Activated CD8-positive, alpha-beta memory T cell treated with anti-CD3 and anti-CD28 coated beads, Interleukin-2, amount 50 U/mL, for 1 hour (primary cell): ENCODE data around the gene DSCAML1.

Source experiments
- DNase-seq: peaks from one replicate; pipeline ENCODE4 v3.0.0-alpha.2; 2020; ENCODE audit errors: extremely low read depth

DSCAML1 gene

DNA sequence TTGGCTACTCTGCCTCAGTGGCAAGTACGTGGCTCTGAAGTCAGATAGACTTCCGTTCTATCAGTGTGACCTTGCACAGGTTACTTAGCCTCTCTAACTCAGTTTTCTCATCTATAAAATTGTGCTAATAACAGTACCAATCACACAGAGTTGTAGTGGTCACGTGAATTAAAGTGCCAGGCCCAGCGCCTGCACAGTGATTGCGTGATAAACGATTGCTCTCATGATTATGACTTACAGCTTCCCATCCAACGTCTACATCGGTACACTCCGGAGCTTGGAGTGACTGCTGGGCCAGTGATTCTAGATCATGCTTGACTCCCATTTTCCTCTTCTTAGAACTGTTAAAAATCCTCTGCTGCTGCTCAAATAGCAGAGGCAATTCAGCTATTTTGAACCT, 247.6 kb downstream of the DSCAML1 start:
- no peak for DNase-seq

DNA sequence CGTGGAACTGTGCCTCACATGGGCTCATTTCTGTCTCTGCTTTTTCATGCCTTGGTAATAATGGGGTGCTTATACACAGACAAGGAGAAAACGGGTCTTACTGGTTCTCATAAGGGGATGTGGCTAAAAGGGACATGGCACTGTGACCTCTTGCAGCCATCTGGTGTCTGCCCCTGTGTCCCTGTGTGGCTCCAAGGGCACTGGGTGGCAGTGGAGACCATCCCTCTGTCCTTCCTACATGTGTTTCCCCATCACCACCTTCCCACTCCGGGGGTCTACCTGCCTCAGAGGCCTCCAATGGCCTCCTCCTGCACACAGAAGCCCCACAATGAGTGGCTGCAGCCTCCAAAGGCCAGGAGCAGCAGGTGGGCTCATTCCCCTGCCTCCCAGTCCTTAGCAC, 248.1 kb downstream of the DSCAML1 start:
- no peak for DNase-seq

DNA sequence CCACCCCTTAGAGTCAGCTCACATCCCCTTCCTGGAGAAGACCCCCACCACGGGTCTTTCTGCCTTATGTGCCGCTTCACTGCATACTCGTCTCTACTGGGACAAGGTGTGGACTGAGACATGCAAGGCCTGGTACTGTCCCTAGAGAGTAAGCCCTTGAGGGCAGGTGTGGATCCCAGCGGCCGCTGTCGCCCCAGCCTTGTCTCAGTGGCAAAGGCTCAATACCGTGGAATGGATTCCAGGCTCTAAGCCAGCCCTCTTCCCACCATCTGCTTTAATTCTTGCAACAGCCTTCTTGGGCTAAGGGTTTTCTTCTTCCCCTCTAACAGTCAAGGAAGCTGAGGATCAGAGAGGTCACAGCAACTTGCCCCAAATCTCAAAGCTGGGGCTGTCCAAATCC, 249.1 kb downstream of the DSCAML1 start:
- DNase-seq: no peak

DNA sequence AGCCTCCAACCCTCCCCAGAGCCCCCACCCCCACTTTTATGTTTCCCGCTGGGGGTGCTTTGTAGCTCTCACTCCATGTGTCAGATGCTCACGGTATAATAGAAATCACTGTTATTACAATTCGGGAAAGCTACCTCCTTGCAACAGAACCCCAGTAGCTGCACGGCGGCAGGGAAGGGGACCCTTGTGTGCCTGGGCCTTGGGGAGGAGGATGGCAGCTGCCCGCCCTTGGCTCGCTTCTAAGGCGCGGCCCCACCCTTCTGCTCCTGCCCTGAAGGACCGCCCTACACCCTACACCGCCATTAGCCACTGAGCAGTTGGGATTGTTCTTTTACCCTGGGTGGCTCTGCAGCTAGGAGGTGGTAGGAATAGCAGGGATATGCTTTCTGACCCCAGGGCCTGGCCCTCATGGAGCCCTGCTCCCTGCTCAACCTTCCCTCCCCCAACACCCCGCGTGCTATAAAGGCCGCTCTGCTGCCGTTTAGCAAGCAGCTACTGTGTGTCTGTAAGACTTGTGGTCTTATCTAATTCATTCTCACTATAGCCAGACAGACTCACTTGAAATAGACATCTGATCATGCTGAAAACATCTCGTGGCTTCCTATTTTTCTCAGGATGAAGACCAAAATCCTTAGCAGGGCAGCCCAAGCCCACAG, 249.7 kb downstream of the DSCAML1 start:
- no peak for DNase-seq

DNA sequence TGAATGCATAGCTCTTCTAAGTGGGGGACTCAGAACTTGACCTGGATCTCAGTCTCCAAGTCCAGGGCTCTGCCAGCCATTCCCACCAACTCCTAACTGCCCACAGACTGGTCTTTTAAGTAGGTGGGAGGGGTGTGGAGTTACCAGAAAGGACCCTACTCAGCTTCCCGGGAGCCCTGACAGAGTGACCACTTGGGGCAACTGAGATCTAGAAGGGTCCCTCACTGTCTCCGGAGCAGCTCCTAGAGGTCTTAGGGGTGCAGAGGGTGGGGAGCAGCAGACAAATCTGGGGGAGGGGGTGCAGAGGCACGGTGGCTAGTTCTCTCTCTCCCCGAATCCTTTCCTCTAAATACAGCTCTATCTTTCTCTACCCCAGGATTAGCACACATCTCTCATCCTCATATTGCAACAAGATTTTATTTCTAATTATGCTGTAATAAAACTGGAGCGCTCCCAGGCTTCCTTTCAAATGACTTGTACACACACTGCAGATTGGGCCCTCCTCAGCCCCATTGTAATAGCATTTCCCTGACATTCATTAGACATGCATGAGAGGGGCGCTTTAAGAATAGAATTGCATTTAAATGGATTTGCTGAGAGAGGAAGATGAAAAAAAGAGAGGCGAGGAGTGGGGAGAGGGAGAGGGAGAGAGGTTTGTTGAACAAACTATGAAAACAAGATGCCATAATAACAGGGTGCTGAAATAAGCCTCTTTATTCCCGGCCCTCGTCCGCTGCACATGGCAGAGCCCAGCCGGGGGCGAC, 250.4 kb downstream of the DSCAML1 start:
- no peak for DNase-seq

DNA sequence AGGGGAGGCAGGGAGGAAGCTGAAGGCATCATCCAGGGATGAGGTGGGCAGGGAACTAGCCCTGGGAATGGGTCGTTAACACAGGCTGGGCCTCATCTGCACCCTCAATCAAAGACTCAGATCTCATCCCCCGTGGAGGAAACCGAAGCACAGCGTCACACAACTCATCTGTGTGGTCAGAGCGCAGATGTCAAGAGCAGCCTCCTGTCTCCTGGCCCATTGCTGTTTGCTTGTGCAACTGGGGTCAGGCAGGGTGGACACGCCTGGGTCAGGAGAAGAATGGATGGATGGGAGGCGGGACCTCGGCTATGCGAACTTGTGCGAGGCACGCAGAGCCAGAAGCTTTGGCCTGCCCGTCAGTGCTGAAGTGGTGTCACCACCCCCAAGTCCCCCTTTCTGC, 251.3 kb downstream of the DSCAML1 start:
- DNase-seq: no peak

DNA sequence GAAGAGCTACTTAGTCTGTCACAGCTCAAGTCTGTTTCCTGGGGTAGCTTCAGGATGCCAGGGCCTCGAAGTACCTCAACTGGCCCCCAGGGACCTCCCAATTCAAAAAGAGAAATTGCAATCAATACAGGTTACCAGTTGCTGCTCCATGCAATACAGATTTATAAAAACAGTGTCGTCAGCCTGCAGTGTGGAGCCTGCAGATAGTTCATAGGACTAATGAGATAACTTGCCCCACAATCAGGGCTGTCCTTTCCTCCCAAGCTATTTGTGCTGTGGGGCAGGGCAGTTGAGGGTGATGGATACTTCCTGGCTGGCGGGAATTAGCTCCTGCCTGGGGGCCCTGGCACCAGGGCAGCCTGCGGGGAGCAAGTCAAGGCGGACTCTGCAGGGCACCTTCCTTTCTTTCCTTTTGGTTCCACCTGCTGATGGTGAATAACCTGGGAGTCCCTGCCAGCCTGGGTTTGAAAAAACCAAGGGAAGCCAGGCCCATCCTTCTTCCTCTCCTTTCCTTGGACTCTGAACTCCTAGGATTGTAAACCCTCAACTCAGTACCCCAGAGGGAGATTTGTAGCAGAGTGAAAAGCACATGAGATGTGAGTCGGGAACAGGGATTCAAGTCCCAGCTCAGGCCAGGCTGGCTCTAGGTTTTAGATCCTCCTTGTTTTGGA, 252.8 kb downstream of the DSCAML1 start:
- no peak for DNase-seq

DNA sequence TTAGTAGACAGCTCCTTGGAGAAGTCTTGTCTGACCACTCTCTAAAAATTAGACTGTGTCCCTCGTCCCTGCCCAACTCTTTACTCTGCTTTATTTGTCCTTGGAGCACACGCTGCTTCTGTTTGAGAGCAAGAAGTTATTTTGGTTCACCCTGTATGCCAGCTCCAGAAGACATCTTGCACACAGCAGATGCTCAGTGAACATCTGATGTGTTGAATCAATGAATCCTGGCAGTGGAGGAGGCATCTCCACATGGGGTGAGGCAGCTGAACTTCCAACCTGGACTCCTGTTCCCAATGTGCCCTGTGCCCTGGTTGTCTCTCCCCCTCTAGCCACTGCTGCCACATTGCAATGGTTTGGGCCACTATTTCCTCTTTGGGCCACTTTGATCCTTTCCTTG, 255.8 kb downstream of the DSCAML1 start:
- no peak for DNase-seq

DNA sequence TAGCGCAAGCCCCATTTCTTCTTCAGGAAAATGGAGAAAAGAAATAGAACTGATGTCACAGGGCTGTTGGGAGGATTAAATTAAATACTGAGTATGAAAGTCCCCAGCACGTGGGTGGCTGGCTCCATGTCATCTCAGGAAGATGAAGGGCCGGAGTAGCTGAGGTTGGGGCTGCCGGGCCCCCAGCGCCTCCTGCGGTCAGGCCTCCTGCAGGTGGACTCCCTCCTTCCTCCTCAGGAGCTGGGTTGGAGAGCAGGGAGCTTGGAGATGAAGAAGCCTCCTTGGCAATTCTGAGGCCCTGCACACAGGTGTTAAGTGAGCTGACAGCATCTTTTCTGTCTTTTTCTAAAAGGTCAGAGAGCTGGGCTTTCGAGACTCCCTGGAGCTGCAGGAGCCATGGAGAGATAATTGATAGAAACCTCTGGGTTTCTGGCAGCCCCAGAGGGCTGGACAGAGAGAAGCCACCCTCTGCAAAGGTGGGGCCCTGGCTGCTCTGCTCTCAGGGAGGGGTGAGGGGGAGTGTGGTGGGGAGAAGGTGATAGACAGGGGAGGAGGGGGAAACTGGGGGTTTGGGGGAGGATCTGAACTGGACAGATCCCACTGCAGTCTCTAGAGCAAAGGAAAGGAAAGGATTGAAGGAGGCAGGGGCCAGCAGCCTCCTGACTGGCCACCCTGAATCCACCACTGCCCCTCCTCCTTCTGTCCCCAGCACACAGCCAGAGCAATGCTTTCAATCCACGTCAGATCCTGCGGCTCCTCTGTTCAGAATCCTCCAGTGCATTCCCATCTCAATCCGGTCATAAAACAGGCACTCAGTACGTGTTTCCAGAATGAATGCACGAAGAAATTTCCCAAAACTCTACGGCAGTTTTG, 258.5 kb downstream of the DSCAML1 start:
- no peak for DNase-seq

DNA sequence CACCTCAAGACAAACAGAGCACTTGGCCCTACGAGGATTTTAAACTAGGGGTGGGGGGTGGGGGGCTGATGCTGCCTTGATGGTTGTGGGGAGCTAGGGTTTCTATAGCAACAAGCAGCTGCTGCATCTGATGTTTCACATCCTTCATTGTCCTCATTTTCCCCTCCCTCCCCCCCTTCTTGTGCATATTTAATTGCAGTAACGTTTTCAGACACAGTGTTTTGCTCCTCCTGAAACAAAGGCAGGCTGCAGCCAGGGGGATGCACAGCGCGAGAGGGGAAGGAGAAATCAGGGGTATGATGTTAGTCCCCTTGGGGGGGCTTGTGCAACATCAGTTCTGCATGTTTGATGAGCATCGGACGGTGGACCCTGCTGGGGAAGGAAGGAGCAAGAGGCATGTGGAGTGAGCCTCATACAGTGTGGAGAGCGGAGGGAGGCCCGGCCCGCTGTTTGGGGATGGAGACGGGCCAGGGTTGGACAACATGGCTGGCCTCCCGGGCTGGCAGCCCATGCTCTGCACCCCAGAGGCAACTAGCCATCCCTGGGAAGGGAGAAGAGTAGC, 261.1 kb downstream of the DSCAML1 start:
- no peak for DNase-seq

DNA sequence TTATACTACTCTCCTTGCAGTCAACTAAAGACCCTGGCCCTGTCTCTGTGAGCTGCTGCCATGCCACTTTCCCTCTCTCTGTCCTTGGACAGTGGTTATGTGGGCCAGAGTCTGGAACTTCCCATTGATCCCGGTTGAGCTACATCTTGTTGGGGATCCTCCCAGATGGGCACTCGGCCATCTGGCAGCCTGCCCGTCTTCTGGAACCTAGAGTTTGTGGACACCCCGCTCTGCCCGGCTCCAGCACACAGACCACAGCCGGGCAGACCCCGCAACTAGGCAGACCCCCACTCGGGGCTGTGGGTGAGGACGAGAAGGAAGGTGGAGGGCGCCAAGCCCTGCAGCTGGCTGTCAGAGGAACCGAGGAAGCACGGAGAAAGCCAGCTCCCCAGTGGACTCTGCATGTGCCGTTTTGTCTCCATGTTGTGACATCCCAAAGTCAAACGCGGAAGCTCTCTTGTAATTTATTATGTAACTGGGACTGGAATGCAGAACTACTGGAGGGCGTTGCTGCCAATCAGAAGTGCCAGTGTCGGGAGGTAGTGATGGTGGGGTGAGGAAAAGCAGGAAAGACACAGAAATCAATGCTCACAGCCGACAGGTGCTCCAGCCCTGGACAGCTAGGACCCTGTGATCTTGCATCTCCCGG, 261.7 kb downstream of the DSCAML1 start:
- no peak for DNase-seq

DNA sequence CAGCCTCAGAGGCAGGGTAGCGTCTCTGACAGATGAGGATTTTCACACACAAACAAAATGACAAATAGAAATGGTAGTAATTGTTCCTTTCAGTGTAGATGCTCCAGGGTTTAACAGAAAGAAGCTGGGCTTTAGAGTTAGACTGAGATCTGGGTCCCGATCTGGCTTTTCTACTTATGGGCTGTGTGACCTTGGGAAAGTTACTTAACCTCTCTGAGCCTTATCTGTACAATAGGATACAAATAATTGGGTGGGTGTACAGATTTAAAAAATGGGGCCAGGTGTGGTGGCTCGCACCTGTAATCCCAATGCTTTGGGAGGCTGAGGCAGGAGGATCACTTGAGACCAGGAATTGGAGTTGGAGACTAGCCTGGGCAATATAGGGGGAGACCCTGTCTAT, 264.4 kb downstream of the DSCAML1 start:
- no peak for DNase-seq

DNA sequence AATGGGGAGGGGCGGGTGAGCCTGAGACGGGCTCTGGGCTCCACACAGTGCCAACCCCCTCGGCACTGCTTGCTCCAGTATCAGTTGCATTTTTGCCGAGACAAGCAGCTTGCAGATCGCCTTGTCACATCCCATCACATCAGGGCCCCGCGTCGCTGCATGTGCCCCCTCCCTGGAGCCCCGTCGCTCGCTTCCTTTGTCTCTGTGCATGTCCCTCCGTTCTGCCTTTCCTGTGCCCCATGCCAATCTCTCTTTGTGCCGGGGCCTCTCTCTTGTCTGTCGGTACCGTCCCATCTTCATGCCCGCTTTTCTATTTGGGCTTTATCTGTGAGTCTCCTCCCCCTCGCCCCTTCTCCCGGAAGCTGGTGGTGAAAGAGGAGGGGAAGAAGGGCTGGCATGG, 267.2 kb downstream of the DSCAML1 start:
- DNase-seq: no peak

DNA sequence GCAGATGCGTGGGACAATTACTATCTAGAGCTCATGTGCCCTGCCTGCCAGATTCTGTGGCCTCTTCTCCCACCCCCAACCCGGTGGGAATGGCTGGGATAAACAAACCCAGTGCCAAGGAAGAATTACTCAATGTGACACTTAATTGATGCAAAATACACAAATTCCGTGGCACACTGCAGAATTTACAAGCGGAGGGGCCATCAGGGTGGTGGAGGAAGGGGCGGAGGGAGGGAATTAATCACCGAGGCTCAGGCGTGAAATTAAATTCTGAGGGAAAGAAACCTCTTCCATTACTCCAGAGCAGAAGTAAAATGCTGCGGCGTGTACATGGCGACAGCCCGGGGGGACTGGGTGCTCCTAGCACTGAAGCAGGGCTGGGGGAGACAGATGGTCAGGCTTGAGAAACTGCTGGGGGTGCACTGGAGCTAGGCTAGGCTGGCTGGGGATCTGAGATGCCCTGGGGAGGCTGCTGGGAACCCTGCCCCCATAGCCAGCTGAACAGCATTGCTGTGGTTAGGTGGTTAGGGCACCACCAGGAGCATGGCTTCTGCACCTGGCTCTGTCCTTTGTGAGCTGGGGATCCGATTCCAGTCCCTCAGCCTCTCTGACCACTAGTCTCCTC, 268.8 kb downstream of the DSCAML1 start:
- DNase-seq: no peak

DNA sequence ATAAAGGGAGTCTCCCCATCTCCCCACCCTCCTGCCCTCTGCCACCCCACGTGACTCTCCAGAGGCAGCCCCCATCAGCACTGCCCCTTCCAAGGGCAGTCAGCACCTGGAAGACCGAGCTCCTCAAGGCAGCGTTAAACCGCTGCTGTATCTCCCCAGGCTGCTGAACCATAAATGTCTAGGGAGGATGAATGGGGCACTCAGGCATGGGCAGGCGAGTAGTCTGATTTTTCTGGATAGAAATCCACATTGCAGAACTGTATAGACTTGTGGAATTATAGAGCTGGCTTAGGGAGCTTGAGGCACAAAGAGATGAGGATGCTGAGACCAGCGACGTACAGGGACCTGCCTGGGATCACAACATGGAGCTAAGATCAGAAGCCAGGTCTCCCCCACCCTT, 269.7 kb downstream of the DSCAML1 start:
- no peak for DNase-seq

DNA sequence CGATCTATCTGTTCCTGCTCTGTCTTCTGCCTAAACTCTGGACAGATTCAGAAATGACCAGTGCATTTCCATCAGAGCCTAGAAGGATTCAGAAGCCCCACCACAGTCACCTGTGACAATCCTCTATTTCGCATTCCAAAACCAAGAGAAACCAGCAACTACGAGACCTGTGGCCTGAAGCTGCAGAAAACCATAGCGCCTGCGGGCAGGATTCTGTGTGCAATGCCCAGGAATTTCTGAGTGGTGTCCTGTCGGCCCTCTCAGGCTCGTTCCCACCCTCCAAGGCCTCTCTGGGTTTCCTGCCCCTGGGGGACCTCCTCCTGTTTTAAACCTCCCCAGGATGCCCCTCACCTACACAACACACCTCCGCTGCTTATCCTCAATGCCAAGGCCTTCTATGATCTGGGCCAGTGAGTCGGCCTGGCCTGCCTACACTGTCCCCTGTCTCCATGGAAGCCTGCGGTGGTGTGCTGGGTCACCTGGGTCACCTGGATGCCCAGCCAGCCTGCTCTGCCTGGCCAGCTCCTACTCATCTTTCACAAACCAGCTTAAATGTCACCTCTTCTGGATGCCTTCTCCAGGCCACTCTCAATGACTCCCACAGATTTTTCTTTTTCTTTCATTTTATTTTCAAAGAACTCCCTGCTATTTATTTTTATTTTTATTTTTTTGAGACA, 271.0 kb downstream of the DSCAML1 start:
- DNase-seq: no peak

DNA sequence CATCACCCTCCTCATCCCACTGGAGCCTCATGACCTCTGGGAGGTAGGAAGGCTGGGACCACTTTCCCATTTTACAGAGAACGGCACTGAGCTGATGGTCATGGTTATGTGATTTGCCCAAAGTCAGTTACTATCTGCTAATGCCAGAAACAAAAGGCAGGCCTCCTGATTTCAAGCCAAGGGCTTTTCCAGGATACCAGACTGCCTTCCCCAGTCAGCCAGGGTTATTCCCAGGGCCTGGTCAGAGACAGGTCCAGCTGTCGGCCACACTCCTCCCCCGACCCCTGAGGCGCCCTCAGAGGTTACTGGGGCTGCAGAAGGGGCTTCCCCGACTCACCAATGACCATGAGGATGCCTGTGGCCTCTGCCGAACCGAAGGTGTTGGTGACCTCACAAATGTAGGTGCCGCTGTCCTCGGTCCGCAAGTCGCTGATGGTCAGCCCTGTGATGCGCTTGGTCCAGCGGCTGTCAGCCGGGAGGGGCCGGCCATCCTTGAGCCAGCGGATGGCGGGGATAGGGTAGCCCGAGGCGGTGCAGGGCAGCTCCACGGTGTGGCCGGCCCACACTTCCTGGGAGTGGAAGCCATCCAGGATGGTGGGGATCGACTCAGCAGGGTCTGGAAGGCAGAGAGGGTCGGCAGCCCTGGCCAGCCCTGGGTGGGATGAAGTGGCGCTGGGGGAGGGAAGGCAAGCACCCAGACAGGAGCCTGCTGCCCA, 272.4 kb downstream of the DSCAML1 start:
- DNase-seq: no peak

DNA sequence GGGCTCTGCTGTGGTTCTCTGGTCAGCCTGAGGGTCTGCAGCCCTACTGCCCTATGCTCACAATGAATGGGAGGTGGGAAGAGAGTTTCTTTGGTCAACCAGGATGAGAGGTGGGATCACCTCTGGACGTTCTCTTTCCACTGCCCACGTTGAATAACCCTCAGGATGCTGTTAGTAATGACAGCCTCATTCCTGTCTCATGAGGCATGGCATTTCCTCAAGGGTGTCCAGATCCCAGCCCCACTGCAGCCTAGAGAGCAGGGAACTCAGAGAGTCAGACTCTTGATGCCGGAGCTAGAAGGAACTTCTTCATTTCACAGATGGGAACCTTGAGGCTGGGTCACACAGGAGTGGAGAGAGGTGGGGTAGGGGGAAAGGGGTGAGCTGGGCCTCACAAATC, 273.3 kb downstream of the DSCAML1 start:
- DNase-seq: no peak

DNA sequence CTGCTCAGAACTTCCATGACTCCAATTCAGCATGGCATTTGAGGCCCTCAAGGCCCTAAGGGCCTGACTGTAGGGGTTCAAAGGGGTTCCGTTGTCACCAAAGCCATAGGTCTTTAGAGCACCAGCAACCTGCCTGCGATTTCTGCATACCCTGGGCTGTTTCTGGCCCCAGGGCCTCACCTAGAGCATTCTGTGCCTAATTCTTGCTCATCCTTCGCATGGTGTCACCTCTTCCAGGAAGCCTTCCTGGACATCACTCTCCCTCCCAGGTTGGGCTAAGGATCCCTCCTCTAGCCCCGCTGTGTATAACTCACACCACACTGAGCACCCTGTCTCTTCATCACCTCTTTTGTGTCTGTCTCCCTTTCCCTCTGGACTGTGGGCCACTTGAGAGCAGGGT, 275.0 kb downstream of the DSCAML1 start:
- no peak for DNase-seq

DNA sequence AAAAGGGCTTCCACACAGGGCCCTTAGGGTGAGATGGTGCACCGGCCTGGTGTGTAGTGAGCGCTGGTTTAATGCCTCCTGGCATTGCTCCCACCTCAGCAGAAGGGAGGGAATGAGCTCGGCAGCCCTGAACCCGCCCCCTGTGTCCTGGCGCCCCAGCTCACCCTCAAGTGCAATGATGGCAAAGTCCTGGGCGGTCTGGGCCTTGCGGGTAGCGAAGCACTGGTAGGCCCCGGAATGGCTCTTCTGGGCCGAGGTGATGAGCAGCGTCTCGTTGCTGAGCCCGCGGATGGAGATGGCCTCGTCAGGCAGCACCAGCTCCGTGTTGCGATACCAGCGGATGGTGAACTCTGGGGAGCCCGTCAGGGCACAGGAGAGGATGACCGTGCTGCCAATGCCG, 276.1 kb downstream of the DSCAML1 start:
- no peak for DNase-seq
